Measurements from ENCODE around the gene ATP4B. TPM values are rescaled to one million over a fixed set of nuclear protein-coding genes. Genes with fewer than 3 reads are reported as not detected.

ATP4B gene
- polyA plus RNA-seq, 1 donor (not counting 4 experiments of a cell fraction or from before 2014, with no cell fraction given): not detected

DNA sequence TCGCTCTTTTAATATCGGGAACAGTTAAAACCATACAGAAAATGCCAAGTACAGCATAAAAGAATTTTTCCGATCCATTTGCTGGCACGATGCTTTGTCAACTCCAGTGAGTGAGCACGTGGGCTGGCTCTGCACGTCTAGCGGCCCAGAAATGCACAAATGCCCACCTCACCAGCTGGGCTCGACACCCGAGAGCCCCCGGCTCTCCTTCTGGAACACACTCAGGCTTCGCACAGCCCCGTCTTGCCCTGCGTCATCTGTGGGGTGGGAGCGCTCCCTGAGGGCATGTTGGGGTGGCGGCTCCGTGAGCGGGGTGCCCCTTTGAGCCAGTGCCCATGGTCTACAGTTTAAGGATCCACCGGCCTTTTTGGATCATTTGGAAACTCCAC is 24.5 kb downstream of the ATP4B start:
- peaks cover under 1% of the 10 kb centered on the region for H4K20me1 ChIP-seq (ENCODE audit: control insufficient read depth, extremely low read depth, insufficient read depth, low read length)
- H3K9me3 ChIP-seq (ENCODE audit: control insufficient read depth, low read depth, low read length): no peaks in the 10 kb centered on the region
- peaks cover 29% of the 10 kb centered on the region for H3K79me2 ChIP-seq (ENCODE audit: control insufficient read depth, insufficient read depth, low read length)
- DNase-seq (ENCODE audit: low read depth, low spot score): no peak
- H3K36me3 ChIP-seq (ENCODE audit: control insufficient read depth in 2 of 2, extremely low read depth in 1 of 2, insufficient read depth in 2 of 2, low read length in 2 of 2): peaks cover 59 to 65% of the 10 kb centered on the region in 2 experiments
- FAIRE-seq: no peak
- no peak overlapping the region for H3K27ac ChIP-seq (ENCODE audit: control insufficient read depth, insufficient read depth, low read length)
- no peak overlapping the region for H3K9ac ChIP-seq (ENCODE audit: control insufficient read depth, extremely low read depth, insufficient read depth, low read length)
- no peak overlapping the region for H2AFZ ChIP-seq (ENCODE audit: control insufficient read depth, low read length)
- H3K27me3 ChIP-seq (ENCODE audit: control insufficient read depth, extremely low read depth, insufficient read depth, low read length): no peaks in the 10 kb centered on the region
- no peaks in the 10 kb centered on the region for H3K4me1 ChIP-seq (ENCODE audit: control insufficient read depth, extremely low read depth, insufficient read depth, low read length)
- dilution Hi-C loops (cut with MboI; ENCODE audit: extremely low pct_ligation_motif_present, low sequenced_read_pairs): no loop called here
- H3K4me2 ChIP-seq (ENCODE audit: control insufficient read depth, extremely low read depth, insufficient read depth, low read depth, low read length): no peak overlapping the region
- TF ChIP-seq EZH2 (IDR thresholded peaks at IDR 0.05; ENCODE audit: low read length) (no peak), CTCF (optimal IDR thresholded peaks at IDR 0.05 in 1 of 3, IDR thresholded peaks at IDR 0.05 in 1 of 3, conservative IDR thresholded peaks at IDR 0.05 in 1 of 3; ENCODE audit: extremely low read depth in 1 of 3, insufficient read depth in 2 of 3, low read length in 3 of 3) (no peak)
- H3K4me3 ChIP-seq (ENCODE audit: control insufficient read depth in 2 of 3, extremely low read depth in 1 of 3, insufficient read depth in 2 of 3, low read depth in 1 of 3, low read length in 3 of 3): no peak overlapping the region
- no peaks in the 10 kb centered on the region for H3K9me1 ChIP-seq (ENCODE audit: control insufficient read depth, extremely low read depth, insufficient read depth, low read length)

DNA sequence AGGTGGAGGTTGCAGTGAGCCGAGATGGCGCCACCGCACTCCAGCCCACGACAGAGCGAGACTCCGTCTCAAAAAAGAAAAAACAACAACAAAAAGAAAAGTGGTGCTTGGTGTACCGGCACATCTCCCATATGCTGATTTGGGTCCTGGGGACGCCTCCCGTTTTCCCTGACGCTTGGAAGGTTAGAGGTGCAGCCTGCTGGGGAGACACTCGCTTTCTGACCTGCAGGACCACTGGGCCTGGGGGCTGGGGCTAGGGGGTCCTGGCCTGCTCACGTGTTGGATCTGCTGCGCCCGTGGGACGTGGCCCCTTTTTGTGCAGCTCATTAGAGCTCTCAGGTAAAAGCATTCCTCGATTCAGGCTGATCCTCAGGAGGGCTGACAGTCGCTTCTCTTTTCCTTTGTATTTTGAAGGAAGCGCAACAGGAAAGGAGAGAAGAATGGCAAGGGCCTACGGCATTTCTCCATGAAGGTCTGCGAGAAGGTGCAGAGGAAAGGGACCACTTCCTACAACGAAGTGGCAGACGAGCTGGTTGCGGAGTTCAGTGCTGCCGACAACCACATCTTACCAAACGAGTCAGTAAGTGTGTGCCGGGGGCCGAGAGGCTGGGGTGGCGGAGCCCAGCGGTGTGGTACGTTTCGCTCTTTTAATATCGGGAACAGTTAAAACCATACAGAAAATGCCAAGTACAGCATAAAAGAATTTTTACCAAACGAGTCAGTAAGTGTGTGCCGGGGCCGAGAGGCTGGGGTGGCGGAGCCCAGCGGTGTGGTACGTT is 25.1 kb downstream of the ATP4B start:
- H3K36me3 ChIP-seq (ENCODE audit: control insufficient read depth in 2 of 2, extremely low read depth in 1 of 2, insufficient read depth in 2 of 2, low read length in 2 of 2): peaks cover 60% of the 10 kb centered on the region in 2 experiments
- no peak for DNase-seq (ENCODE audit: low read depth, low spot score)

More for the DNA sequence above, 25.1 kb downstream of the ATP4B start:
- no peak for TF ChIP-seq CTCF (optimal IDR thresholded peaks at IDR 0.05 in 1 of 3, IDR thresholded peaks at IDR 0.05 in 1 of 3, conservative IDR thresholded peaks at IDR 0.05 in 1 of 3; ENCODE audit: extremely low read depth in 1 of 3, insufficient read depth in 2 of 3, low read length in 3 of 3)
- no peak for TF ChIP-seq EZH2 (IDR thresholded peaks at IDR 0.05; ENCODE audit: low read length)
- H3K4me3 ChIP-seq (ENCODE audit: control insufficient read depth in 2 of 3, extremely low read depth in 1 of 3, insufficient read depth in 2 of 3, low read depth in 1 of 3, low read length in 3 of 3): no peak overlapping the region
- H3K9me1 ChIP-seq (ENCODE audit: control insufficient read depth, extremely low read depth, insufficient read depth, low read length): no peaks in the 10 kb centered on the region
- H2AFZ ChIP-seq (ENCODE audit: control insufficient read depth, low read length): no peak overlapping the region
- dilution Hi-C loops (cut with MboI; ENCODE audit: extremely low pct_ligation_motif_present, low sequenced_read_pairs): no loop called here
- H3K4me2 ChIP-seq (ENCODE audit: control insufficient read depth, extremely low read depth, insufficient read depth, low read depth, low read length): no peak overlapping the region
- no peak overlapping the region for H3K9ac ChIP-seq (ENCODE audit: control insufficient read depth, extremely low read depth, insufficient read depth, low read length)
- no peaks in the 10 kb centered on the region for H3K27me3 ChIP-seq (ENCODE audit: control insufficient read depth, extremely low read depth, insufficient read depth, low read length)
- no peaks in the 10 kb centered on the region for H3K9me3 ChIP-seq (ENCODE audit: control insufficient read depth, low read depth, low read length)
- H3K79me2 ChIP-seq (ENCODE audit: control insufficient read depth, insufficient read depth, low read length): peaks cover 35% of the 10 kb centered on the region
- no peak overlapping the region for H3K27ac ChIP-seq (ENCODE audit: control insufficient read depth, insufficient read depth, low read length)
- no peaks in the 10 kb centered on the region for H3K4me1 ChIP-seq (ENCODE audit: control insufficient read depth, extremely low read depth, insufficient read depth, low read length)
- H4K20me1 ChIP-seq (ENCODE audit: control insufficient read depth, extremely low read depth, insufficient read depth, low read length): peaks cover 3% of the 10 kb centered on the region
- FAIRE-seq: no peak

Data from keratinocyte (primary cell).